Stimulated activated naive CD8-positive, alpha-beta T cell treated with anti-CD3 and anti-CD28 coated beads, Interleukin-15, Interleukin-2, amounts not matched to agents 100 ng/mL and 50 ng/mL, for 24 hours (primary cell): ENCODE results near the gene ACSM6.

Experiments
- H3K27ac Mint-ChIP-seq: one replicate; pipeline ENCODE4 v1.8.0; 2021; ENCODE audit warnings: mild to moderate bottlenecking, mixed read lengths
- H3K27me3 Mint-ChIP-seq: one replicate; pipeline ENCODE4 v1.8.0; 2021; ENCODE audit warnings: mixed read lengths
- H3K36me3 Mint-ChIP-seq: one replicate; pipeline ENCODE4 v1.8.0; 2021; ENCODE audit warnings: low read depth, mixed read lengths
- H3K4me1 Mint-ChIP-seq: one replicate; pipeline ENCODE4 v1.8.0; 2021; ENCODE audit warnings: low read depth, mixed read lengths
- H3K4me3 Mint-ChIP-seq: one replicate; pipeline ENCODE4 v1.8.0; 2021; ENCODE audit warnings: mild to moderate bottlenecking, mixed read lengths
- H3K9me3 Mint-ChIP-seq: one replicate; pipeline ENCODE4 v1.8.0; 2021; ENCODE audit warnings: mixed read lengths

ACSM6 gene, protein sequence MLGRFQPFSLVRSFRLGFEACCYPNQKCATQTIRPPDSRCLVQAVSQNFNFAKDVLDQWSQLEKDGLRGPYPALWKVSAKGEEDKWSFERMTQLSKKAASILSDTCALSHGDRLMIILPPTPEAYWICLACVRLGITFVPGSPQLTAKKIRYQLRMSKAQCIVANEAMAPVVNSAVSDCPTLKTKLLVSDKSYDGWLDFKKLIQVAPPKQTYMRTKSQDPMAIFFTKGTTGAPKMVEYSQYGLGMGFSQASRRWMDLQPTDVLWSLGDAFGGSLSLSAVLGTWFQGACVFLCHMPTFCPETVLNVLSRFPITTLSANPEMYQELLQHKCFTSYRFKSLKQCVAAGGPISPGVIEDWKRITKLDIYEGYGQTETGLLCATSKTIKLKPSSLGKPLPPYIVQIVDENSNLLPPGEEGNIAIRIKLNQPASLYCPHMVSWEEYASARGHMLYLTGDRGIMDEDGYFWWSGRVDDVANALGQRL

DNA sequence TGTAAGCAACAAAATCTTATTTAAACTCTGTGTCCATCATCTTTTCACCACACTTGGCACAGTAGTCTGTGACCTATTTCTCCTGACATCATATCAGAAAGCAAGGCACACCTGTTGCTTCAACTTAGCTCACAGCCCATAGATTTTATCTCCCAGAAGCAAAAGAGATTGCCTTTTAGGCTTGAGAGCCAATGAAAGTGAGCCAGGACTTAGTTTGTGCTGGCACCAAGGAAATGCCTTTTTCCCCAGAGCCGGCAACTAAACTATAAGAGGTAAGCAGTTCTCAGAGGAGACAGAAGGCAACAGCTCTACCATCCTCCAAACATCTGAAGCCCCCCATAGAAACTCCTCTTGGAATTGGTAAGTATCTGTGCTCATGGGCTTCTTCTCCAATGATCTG lies at the start of gene ACSM6:
Gene ACSM6, plus strand, starts transcription at position 295 of the 400 bp plus-strand sequence. CDS start 248 bp downstream, outside the sequence.
- Mint-ChIP-seq H3K4me1 (no peaks in the 10 kb centered on the region), H3K36me3 (no peaks in the 10 kb centered on the region), H3K27me3 (no peaks in the 10 kb centered on the region), H3K9me3 (no peaks in the 10 kb centered on the region), H3K4me3 (no peak within 1 kb of the TSS), H3K27ac (no peak within 1 kb of the TSS)

DNA sequence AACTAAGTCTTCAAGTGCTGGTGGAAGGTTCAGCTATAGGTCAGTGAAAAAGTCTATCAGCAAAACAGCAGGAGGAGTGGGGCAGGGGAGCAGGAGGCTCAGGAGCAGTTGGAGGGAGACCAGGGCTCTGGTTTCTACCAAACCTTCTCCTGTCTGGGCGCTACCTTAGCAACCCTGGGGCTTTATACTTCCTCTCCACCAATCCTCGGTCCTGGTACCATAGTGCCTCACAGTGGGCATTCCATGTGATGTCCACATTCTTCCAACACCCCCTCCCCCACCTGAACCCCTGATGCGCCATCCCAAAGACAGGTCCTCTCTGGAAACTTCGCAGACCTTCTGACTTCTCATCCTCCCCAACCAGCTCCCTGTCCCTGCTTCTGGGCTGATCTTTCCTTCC lies 25.3 kb upstream of the ACSM6 start:
- Mint-ChIP-seq H3K9me3 (no peaks in the 10 kb centered on the region), H3K4me3 (no peak overlapping the region), H3K4me1 (no peaks in the 10 kb centered on the region), H3K36me3 (no peaks in the 10 kb centered on the region), H3K27me3 (no peaks in the 10 kb centered on the region), H3K27ac (no peak overlapping the region)

DNA sequence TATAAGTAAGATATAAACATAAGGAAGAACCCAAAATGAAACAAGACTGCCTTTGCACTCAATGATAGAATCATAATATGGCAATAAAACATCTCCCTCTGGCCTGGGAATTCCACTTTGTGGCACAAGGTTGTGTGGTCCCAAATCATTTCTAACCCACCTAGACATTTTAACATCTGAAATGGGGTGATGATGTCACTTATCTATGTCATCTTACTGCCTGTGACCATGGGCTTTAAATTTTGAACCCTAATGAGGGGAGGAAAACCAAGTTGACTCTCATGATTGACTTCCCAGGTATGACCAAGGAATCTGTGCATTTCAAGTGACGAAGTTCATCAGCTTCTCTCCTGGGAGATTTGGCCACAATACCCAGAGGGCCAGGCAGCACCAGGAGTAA lies 24.5 kb upstream of the ACSM6 start:
- Mint-ChIP-seq H3K4me1 (no peaks in the 10 kb centered on the region), H3K4me3 (no peak overlapping the region), H3K36me3 (no peaks in the 10 kb centered on the region), H3K27me3 (no peaks in the 10 kb centered on the region), H3K27ac (no peak overlapping the region), H3K9me3 (no peaks in the 10 kb centered on the region)

- Mint-ChIP-seq H3K4me1 (no peaks in the 10 kb centered on the region), H3K4me3 (no peak overlapping the region), H3K27ac (no peak overlapping the region), H3K36me3 (no peaks in the 10 kb centered on the region), H3K27me3 (no peaks in the 10 kb centered on the region), H3K9me3 (no peaks in the 10 kb centered on the region)
These were observed 23.2 kb upstream of the ACSM6 start for GRCh38 chr10:95170790-95171189.

DNA sequence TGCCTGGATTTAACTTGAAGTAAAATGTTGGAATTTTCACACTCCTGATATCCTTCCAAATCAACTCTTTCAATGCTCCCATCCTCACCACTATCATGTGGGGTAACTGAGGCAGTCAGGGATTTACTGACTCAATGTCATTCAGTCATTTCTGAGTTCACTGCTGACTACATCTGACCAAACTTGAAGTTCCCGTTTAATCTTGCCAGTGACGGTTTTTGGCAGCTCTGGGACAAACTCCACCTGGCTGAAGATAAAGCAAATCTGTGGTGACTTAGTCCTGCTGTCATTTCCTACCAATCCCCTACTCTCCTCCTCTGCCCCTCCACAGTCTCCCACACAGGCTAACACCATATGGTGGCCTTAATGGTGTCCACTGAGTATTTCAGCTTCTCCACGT lies 22.7 kb upstream of the ACSM6 start:
- Mint-ChIP-seq H3K4me3 (no peak overlapping the region), H3K36me3 (no peaks in the 10 kb centered on the region), H3K9me3 (peaks cover 2% of the 10 kb centered on the region), H3K4me1 (no peaks in the 10 kb centered on the region), H3K27me3 (no peaks in the 10 kb centered on the region), H3K27ac (no peak overlapping the region)

DNA sequence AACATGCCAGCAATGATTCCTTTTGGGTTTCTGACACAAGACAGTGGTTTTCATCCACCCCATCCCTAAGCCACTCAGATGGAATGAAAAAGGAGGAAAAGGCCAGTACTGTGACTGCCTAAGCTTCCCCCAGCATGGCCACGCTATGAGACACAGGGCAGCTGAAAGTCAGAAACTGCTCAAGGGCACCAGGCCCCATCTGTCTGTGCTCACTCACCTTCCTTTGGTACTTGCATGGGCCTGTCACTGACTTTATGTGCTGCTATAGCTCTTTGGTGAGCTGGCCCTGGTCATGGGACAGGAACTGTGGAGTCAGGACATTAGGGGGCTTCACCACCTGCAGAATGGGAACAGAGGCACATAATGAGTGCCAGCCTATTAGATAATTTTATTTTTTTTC lies 21.2 kb upstream of the ACSM6 start:
- H3K4me1 Mint-ChIP-seq: no peaks in the 10 kb centered on the region
- H3K27me3 Mint-ChIP-seq: peaks cover 3% of the 10 kb centered on the region
- H3K9me3 Mint-ChIP-seq: peaks cover 7% of the 10 kb centered on the region
- H3K36me3 Mint-ChIP-seq: no peaks in the 10 kb centered on the region
- H3K4me3 Mint-ChIP-seq: no peak overlapping the region
- no peak overlapping the region for H3K27ac Mint-ChIP-seq

GRCh38 chr10:95176101-95176500 lies 17.9 kb upstream of the ACSM6 start:
- Mint-ChIP-seq H3K36me3 (no peaks in the 10 kb centered on the region), H3K27me3 (peaks cover 7% of the 10 kb centered on the region), H3K9me3 (peaks cover 7% of the 10 kb centered on the region), H3K4me1 (no peaks in the 10 kb centered on the region), H3K4me3 (no peak overlapping the region), H3K27ac (no peak overlapping the region)

- H3K4me3 Mint-ChIP-seq: no peak overlapping the region
- H3K27ac Mint-ChIP-seq: no peak overlapping the region
- H3K4me1 Mint-ChIP-seq: no peaks in the 10 kb centered on the region
- H3K9me3 Mint-ChIP-seq: peaks cover 7% of the 10 kb centered on the region
- no peaks in the 10 kb centered on the region for H3K36me3 Mint-ChIP-seq
- H3K27me3 Mint-ChIP-seq: peaks cover 18% of the 10 kb centered on the region
These were observed 16.6 kb upstream of the ACSM6 start for GRCh38 chr10:95177429-95177828.

- peaks cover 24% of the 10 kb centered on the region for H3K27me3 Mint-ChIP-seq
- peaks cover 3% of the 10 kb centered on the region for H3K4me1 Mint-ChIP-seq
- no peak overlapping the region for H3K27ac Mint-ChIP-seq
- no peak overlapping the region for H3K4me3 Mint-ChIP-seq
- H3K9me3 Mint-ChIP-seq: peaks cover 7% of the 10 kb centered on the region
- no peaks in the 10 kb centered on the region for H3K36me3 Mint-ChIP-seq
These were observed 15.8 kb upstream of the ACSM6 start for GRCh38 chr10:95178266-95178665.

DNA sequence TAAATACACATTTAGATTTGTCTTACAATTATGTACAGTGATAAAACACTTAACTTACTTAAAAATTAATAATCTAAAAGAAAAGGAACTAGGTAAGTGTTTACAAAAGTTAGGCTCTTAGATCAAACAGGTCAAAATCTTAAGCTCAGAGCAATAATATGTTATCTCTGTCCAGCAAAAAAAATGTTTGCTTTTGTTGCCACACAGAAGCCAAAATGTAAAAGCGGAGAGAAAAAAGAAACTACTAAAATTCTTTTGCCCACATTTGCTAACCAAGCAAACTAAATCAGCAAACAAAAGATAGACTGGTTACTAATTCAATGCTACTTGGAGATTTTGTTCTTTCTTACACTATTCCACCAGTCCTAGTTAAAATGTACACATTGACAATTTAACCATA lies 15.2 kb upstream of the ACSM6 start:
- Mint-ChIP-seq H3K4me3 (no peak overlapping the region), H3K27ac (no peak overlapping the region), H3K4me1 (peaks cover 3% of the 10 kb centered on the region), H3K9me3 (peaks cover 7% of the 10 kb centered on the region), H3K36me3 (no peaks in the 10 kb centered on the region), H3K27me3 (peaks cover 24% of the 10 kb centered on the region)

DNA sequence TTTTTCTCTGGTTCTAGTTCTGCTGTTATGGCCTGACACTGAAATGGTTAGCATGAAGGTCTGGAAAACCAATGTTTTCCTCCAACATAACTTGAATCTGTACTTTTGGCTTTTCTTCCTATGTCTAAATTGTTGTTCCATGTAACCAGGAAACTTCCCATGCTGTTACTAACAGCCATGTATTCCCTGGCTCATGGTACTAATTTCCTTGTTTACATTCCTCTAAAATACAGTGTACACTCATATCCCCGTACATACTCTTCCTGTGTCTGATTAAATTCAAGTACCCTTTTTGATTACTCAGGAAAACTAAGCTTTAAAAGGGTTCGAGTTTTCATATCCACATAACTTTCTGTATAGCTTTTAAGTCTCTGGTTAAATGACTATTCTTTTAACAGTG lies 12.3 kb upstream of the ACSM6 start:
- Mint-ChIP-seq H3K4me3 (no peak overlapping the region), H3K4me1 (peaks cover 6% of the 10 kb centered on the region), H3K27ac (no peak overlapping the region), H3K36me3 (no peaks in the 10 kb centered on the region), H3K9me3 (peaks cover 3% of the 10 kb centered on the region), H3K27me3 (peaks cover 41% of the 10 kb centered on the region)

- Mint-ChIP-seq H3K4me3 (peak overlapping the region; percentile 69), H3K9me3 (no peaks in the 10 kb centered on the region), H3K36me3 (no peaks in the 10 kb centered on the region), H3K27me3 (peaks cover 39% of the 10 kb centered on the region), H3K4me1 (peaks cover 6% of the 10 kb centered on the region), H3K27ac (no peak overlapping the region)
These were observed 10.5 kb upstream of the ACSM6 start for GRCh38 chr10:95183271-95184230.

DNA sequence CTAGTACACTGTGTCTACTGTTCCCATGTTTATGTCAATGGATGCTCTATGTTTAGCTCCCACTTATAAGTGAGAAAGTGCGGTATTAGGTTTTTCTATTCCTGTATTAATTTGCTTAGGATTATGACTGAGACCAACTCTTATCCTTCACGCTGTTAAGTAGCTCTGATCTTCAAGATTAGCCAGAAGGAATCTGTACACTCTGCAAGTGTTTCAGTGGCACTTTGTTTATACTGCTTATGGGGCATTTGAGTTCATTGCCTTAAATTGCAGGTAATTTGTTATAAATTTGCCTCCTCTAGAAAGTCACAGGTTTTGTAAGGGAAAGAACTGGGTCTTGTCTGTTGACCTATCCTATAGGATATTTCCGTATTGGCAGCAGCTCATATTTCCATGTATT lies 6.4 kb upstream of the ACSM6 start:
- peaks cover 25% of the 10 kb centered on the region for H3K27me3 Mint-ChIP-seq
- H3K36me3 Mint-ChIP-seq: no peaks in the 10 kb centered on the region
- H3K9me3 Mint-ChIP-seq: no peaks in the 10 kb centered on the region
- no peak overlapping the region for H3K4me3 Mint-ChIP-seq
- no peak overlapping the region for H3K27ac Mint-ChIP-seq
- H3K4me1 Mint-ChIP-seq: peaks cover 6% of the 10 kb centered on the region

DNA sequence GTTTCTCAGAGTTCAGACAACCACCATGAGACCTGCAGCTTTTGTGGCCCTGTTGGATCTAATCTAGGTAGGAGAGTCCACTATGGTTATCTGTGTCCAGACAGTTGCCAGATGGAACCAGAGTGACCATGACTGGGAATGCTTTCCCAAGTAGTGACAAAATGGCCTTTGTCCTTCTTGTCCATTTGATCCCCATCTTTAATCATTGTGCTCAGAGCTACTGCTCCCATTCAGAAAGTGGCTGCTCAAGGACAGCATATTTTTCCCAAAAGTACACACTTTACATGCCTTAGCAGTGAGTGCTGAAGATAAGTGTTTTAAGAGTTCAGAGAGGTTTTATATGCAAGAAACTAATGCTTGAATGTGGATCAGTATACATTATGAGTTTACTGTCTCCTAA lies 5.4 kb upstream of the ACSM6 start:
- Mint-ChIP-seq H3K36me3 (no peaks in the 10 kb centered on the region), H3K27me3 (peaks cover 22% of the 10 kb centered on the region), H3K4me1 (peaks cover 3% of the 10 kb centered on the region), H3K4me3 (no peak overlapping the region), H3K9me3 (no peaks in the 10 kb centered on the region), H3K27ac (no peak overlapping the region)

GRCh38 chr10:95196046-95196445 lies 2.0 kb downstream of the ACSM6 start:
- H3K36me3 Mint-ChIP-seq: no peaks in the 10 kb centered on the region
- no peak overlapping the region for H3K27ac Mint-ChIP-seq
- H3K4me1 Mint-ChIP-seq: no peaks in the 10 kb centered on the region
- no peaks in the 10 kb centered on the region for H3K27me3 Mint-ChIP-seq
- no peak overlapping the region for H3K4me3 Mint-ChIP-seq
- no peaks in the 10 kb centered on the region for H3K9me3 Mint-ChIP-seq
